Left ventricle myocardium inferior (tissue), 1 donor: ENCODE results near the gene GDPD4. TPM values are rescaled to one million over a fixed set of nuclear protein-coding genes. Genes with fewer than 3 reads are reported as not detected.

Experiments used
- DNase-seq: peaks from one replicate; pipeline ENCODE4 v3.0.0-alpha.2; 2020
- H3K27ac ChIP-seq: fragments of 200-600 bp; replicated peaks from 2 replicates; pipeline ENCODE4 v1.8.0; 2021
- H3K27me3 ChIP-seq: fragments of 200-600 bp; 2 replicates; pipeline ENCODE4 v1.8.0; 2021; ENCODE audit warnings: low read depth
- H3K36me3 ChIP-seq: fragments of 200-600 bp; 2 replicates; pipeline ENCODE4 v1.8.0; 2021
- H3K4me1 ChIP-seq: fragments of 200-600 bp; 2 replicates; pipeline ENCODE4 v1.8.0; 2021
- H3K4me3 ChIP-seq: fragments of 200-600 bp; 2 replicates; pipeline ENCODE4 v1.8.0; 2021; ENCODE audit warnings: mild to moderate bottlenecking, moderate library complexity
- H3K9me3 ChIP-seq: fragments of 200-600 bp; replicated peaks from 2 replicates; pipeline ENCODE4 v1.8.0; 2021
- CTCF ChIP-seq: fragments of 200-600 bp; IDR thresholded peaks from 2 replicates; pipeline ENCODE4 v1.8.0; 2021; ENCODE audit warnings: antibody characterized with exemption, mild to moderate bottlenecking, borderline replicate concordance
- intact Hi-C: fragments of 100-400 bp; cut with micrococcal nuclease; formaldehyde crosslinking; loops from one replicate; pipeline ENCODE4 v1.11.0; 2022
- total RNA-seq: library from RNA; stranded (reverse); fragmentation: NEBNext Ultra II Directional; extraction: Animal tissue kit (Norgen Biotek cat#: 25700); gene quantifications from one replicate; pipeline ENCODE4 v1.2.1, GENCODE V29; 2021
- donor health status: DM: no; HTN: yes; CAD: no; lungs with severe emphysema.

The GDPD4 gene
- total RNA-seq, 1 donor from 2014 or later = not detected

GRCh38 chr11:77213589-77214428 lies 87.7 kb downstream of the GDPD4 start:
- H3K4me3 ChIP-seq = no peak overlapping the region
- H3K27ac ChIP-seq = no peak overlapping the region
- no peak for DNase-seq
- peaks cover 10% of the 10 kb centered on the region for H3K9me3 ChIP-seq
- intact Hi-C loops = no loop called here
- peaks cover 6% of the 10 kb centered on the region for H3K36me3 ChIP-seq
- no peaks in the 10 kb centered on the region for H3K4me1 ChIP-seq
- H3K27me3 ChIP-seq = no peaks in the 10 kb centered on the region
- TF ChIP-seq CTCF = no peak

- DNase-seq = no peak
- H3K27ac ChIP-seq = no peak overlapping the region
- intact Hi-C loops = no loop called here
- no peaks in the 10 kb centered on the region for H3K4me1 ChIP-seq
- TF ChIP-seq CTCF = no peak
- H3K9me3 ChIP-seq = peaks cover 10% of the 10 kb centered on the region
- H3K27me3 ChIP-seq = no peaks in the 10 kb centered on the region
- H3K36me3 ChIP-seq = peaks cover 6% of the 10 kb centered on the region
- H3K4me3 ChIP-seq = no peak overlapping the region
Measured at GRCh38 chr11:77213029-77213579, 88.4 kb downstream of the GDPD4 start.

GRCh38 chr11:77212314-77213007 lies 89.0 kb downstream of the GDPD4 start:
- peaks cover 7% of the 10 kb centered on the region for H3K9me3 ChIP-seq
- peaks cover 6% of the 10 kb centered on the region for H3K36me3 ChIP-seq
- intact Hi-C loops = no loop called here
- H3K27me3 ChIP-seq = no peaks in the 10 kb centered on the region
- TF ChIP-seq CTCF = no peak
- H3K27ac ChIP-seq = no peak overlapping the region
- H3K4me1 ChIP-seq = no peaks in the 10 kb centered on the region
- no peak overlapping the region for H3K4me3 ChIP-seq
- DNase-seq = no peak

- H3K27me3 ChIP-seq = no peaks in the 10 kb centered on the region
- peaks cover 6% of the 10 kb centered on the region for H3K36me3 ChIP-seq
- H3K9me3 ChIP-seq = no peaks in the 10 kb centered on the region
- H3K4me3 ChIP-seq = no peak overlapping the region
- no peak overlapping the region for H3K27ac ChIP-seq
- no peak for TF ChIP-seq CTCF
- no peak for DNase-seq
- intact Hi-C loops = no loop called here
- no peaks in the 10 kb centered on the region for H3K4me1 ChIP-seq
Measured at GRCh38 chr11:77211594-77212251, 89.8 kb downstream of the GDPD4 start.

- Histone ChIP-seq H3K4me1 (no peaks in the 10 kb centered on the region), H3K27ac (no peak overlapping the region), H3K27me3 (no peaks in the 10 kb centered on the region), H3K4me3 (no peak overlapping the region), H3K9me3 (no peaks in the 10 kb centered on the region), H3K36me3 (peaks cover 6% of the 10 kb centered on the region)
- no peak for TF ChIP-seq CTCF
- no peak for DNase-seq
- intact Hi-C loops = no loop called here
Measured at GRCh38 chr11:77211040-77211451, 90.4 kb downstream of the GDPD4 start.
